ENCODE results near the gene FOXA2. TPM values are rescaled to one million over a fixed set of nuclear protein-coding genes. Genes with fewer than 3 reads are reported as not detected.

The FOXA2 gene
- not detected in 2 replicates for polyA plus RNA-seq

GRCh38 chr20:22584522-22584921 lies at the start of gene FOXA2:
Gene FOXA2 (minus strand): TSS chr20:22584572. CDS start chr20:22584278, 294 bp downstream.

